Heart left ventricle (tissue), 16 donors: Measurements from ENCODE around the gene PCNX1. TPM values are rescaled to one million over a fixed set of nuclear protein-coding genes. Genes with fewer than 3 reads are reported as not detected.
"Not testable (repeated sequence)": the region's sequence is repeated elsewhere in the genome, so short reads cannot be mapped to it uniquely, and the experiment has no call there.

Source experiments
- ATAC-seq, 4 donors: fragments of 200-7000 bp; cut with Tn5 transposase; one replicate each; pipeline ENCODE4 v1.9.1; 2020 to 2022; ENCODE audit warnings: moderate library complexity in 4 of 4, mild to moderate bottlenecking in 3 of 4, moderate number of reproducible peaks in 1 of 4
- DNase-seq, 5 donors: peaks; one replicate each; pipeline ENCODE4 v3.0.0-alpha.2; 2020
- H3K27ac ChIP-seq, 12 donors: fragments of 200-600 bp; sonication (generic) in 4 of 12; one replicate each; pipeline versions ENCODE4 v1.5.0 to v1.8.0; 2016 to 2022; ENCODE audit warnings: mild to moderate bottlenecking in 2 of 12
- H3K27me3 ChIP-seq, 9 donors: fragments of 200-600 bp; sonication (generic) in 2 of 9; one replicate each; pipeline versions ENCODE4 v1.5.1 to v1.8.0; 2016 to 2022; ENCODE audit warnings: mild to moderate bottlenecking in 3 of 9
- H3K36me3 ChIP-seq, 9 donors: fragments of 200-600 bp; sonication (generic) in 2 of 9; one replicate each; pipeline versions ENCODE4 v1.5.0 to v1.8.0; 2018 to 2022; ENCODE audit warnings: mild to moderate bottlenecking in 2 of 9
- H3K4me1 ChIP-seq, 12 donors: fragments of 200-600 bp; sonication (generic) in 4 of 12; one replicate each; pipeline versions ENCODE4 v1.5.0 to v1.8.0; 2016 to 2022; ENCODE audit warnings: mild to moderate bottlenecking in 3 of 12
- H3K4me3 ChIP-seq, 12 donors: fragments of 200-600 bp; sonication (generic) in 4 of 12; one replicate each; pipeline versions ENCODE4 v1.5.0 to v1.8.0; 2017 to 2022; ENCODE audit warnings: mild to moderate bottlenecking in 9 of 12, moderate library complexity in 4 of 12
- H3K9me3 ChIP-seq, 12 donors: fragments of 200-600 bp; sonication (generic) in 4 of 12; one replicate each; pipeline versions ENCODE4 v1.5.0 to v1.8.0; 2016 to 2022; ENCODE audit warnings: mild to moderate bottlenecking in 1 of 12
- POLR2A ChIP-seq, 2 donors: fragments of 450-650 bp; IDR thresholded peaks; one replicate each; pipeline ENCODE4 v1.6.1; 2017; ENCODE audit warnings: antibody characterized with exemption in 2 of 2, mild to moderate bottlenecking in 2 of 2, moderate library complexity in 2 of 2
- WGBS, 4 donors: extraction: QIAGEN DNeasy Blood & Tissue Kit in 2 of 4; methylation state at CpG; one replicate each; pipeline versions ENCODE4 v1.1.5 to v1.1.7; 2013 to 2018; 5-methylcytosine and 5-hydroxymethylcytosine counted together
- intact Hi-C, 10 donors: fragments of 100-400 bp; cut with DNase I; formaldehyde crosslinking; loops; one replicate each; pipeline versions ENCODE4 v1.11.1 to v1.14.2; 2022
- polyA plus RNA-seq, 2 donors: library from polyadenylated mRNA; stranded (reverse); fragments of 200-250 nt; gene quantifications; one replicate each; pipeline ENCODE4 v1.2.3, GENCODE V29; 2013
- total RNA-seq, 9 donors: library from RNA; depleted of rRNA in 2 of 9; stranded (reverse); fragments of >200 nt in 2 of 9; fragmentation: NEBNext Ultra II Directional in 3 of 9; extraction: Animal tissue kit (Norgen Biotek cat#: 25700) in 3 of 9; gene quantifications; one replicate each; pipeline versions ENCODE4 v1.1.0 to v1.2.4, GENCODE V29; 2016 to 2023
- TF ChIP-seq, protein P1 (sequence below), 12 donors: fragments of 200-600 bp; sonication (generic) in 4 of 12; IDR thresholded peaks; one replicate each; pipeline versions ENCODE4 v1.5.0 to v1.8.0; 2018 to 2022; ENCODE audit warnings: antibody characterized with exemption in 12 of 12, mild to moderate bottlenecking in 5 of 12
- donor health status: ischemic (EF 13 %, LVEDD 7.1; RV severe dilation, severe dysfunction).
- donor health status: healthy with polysubstance abuse.
- donor health status: DM: no; HTN: yes; CAD: no.
- donor health status: DM: no; HTN: no; CAD: no.
- donor health status: ischemic (EF 25% LVEDD 6.9; RV normal size, moderate dysfunction).
- donor health status: ischemic (EF 25% LVEDD 5.7; RV mildly dilated, moderate dysfunction).
- donor health status: healthy.
- donor health status: DM: yes; HTN: yes; CAD: no.
- donor health status: ischemic (EF 35%, LVEDD 5.7; RV mildly dilated, moderate dysfunction).
- donor health status: nonischemic (EF 11% LVEDD 7.7; RV severe dilation, severe dysfunction).
- donor health status: DM: yes; HTN: yes; CAD: no.
- donor health status: PGD.
- donor health status: ischemic (EF 29% LVEDD 5.4; RV normal size, mild dysfunction).
- donor health status: nonischemic (EF 23%, LVEDD 6.1; RV moderate dilation, normal function).

PCNX1 gene
- total and polyA plus RNA-seq, 11 donors = 6.1 to 64.7 (median 52.7) TPM

GRCh38 chr14:70871001-70871400 is 36.3 kb upstream of the PCNX1 start:
- ATAC-seq (no peak), DNase-seq (no peak)
- Histone ChIP-seq H3K27me3 (no peaks in the 10 kb centered on the region), H3K27ac (no peak overlapping the region), H3K4me1 (peaks cover 0 to 10% (median 0%) of the 10 kb centered on the region in 12 donors), H3K9me3 (peaks cover 0 to 27% (median 9%) of the 10 kb centered on the region in 12 donors), H3K4me3 (no peak overlapping the region), H3K36me3 (no peaks in the 10 kb centered on the region)
- TF ChIP-seq, protein P1, sequence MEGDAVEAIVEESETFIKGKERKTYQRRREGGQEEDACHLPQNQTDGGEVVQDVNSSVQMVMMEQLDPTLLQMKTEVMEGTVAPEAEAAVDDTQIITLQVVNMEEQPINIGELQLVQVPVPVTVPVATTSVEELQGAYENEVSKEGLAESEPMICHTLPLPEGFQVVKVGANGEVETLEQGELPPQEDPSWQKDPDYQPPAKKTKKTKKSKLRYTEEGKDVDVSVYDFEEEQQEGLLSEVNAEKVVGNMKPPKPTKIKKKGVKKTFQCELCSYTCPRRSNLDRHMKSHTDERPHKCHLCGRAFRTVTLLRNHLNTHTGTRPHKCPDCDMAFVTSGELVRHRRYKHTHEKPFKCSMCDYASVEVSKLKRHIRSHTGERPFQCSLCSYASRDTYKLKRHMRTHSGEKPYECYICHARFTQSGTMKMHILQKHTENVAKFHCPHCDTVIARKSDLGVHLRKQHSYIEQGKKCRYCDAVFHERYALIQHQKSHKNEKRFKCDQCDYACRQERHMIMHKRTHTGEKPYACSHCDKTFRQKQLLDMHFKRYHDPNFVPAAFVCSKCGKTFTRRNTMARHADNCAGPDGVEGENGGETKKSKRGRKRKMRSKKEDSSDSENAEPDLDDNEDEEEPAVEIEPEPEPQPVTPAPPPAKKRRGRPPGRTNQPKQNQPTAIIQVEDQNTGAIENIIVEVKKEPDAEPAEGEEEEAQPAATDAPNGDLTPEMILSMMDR (IDR thresholded peaks at IDR 0.05) = no peak
- WGBS, 4 donors = 94 to 100% (median 98%) methylated on average over 1 of the region's 1 CpG
- intact Hi-C loops = no loop called here

- H3K9me3 ChIP-seq = peaks cover 0 to 22% (median 9%) of the 10 kb centered on the region in 12 donors
- H3K27ac ChIP-seq = peak overlapping the region in 1 of 12 donors; percentile 59
- ATAC-seq (no peak), DNase-seq (no peak)
- intact Hi-C loops = no loop called here
- H3K4me3 ChIP-seq = no peak overlapping the region
- H3K36me3 ChIP-seq = no peaks in the 10 kb centered on the region
- peaks cover 0 to 10% (median 0%) of the 10 kb centered on the region in 12 donors for H3K4me1 ChIP-seq
- no peaks in the 10 kb centered on the region for H3K27me3 ChIP-seq
- 79 to 85% (median 81%) methylated on average over 10 of the region's 10 CpGs for WGBS, 4 donors
- TF ChIP-seq, protein P1 (IDR thresholded peaks at IDR 0.05) = no peak
- no peak for TF ChIP-seq POLR2A (IDR thresholded peaks at IDR 0.05)
Measured at GRCh38 chr14:70871863-70872677, 35.2 kb upstream of the PCNX1 start.

DNA sequence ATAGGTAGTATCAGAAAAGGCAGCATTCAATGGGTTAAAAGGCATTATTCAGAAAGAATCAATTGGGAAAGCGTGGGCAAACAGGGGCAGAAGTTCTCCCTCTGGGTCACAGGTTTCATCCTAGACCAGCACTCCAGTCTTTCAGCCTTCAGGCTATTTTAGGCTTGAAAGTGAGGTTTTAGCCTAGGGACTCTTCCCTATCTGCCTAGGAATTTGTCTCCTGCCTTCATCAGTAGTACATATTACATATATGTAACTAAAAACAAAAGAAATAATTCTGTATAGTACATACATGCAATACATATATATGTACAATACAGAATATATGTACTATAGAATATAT is 34.6 kb upstream of the PCNX1 start:
- ATAC-seq = no peak
- H3K4me3 ChIP-seq = no peak overlapping the region
- intact Hi-C loops = no loop called here
- TF ChIP-seq, protein P1 (IDR thresholded peaks at IDR 0.05) = no peak
- no peak for TF ChIP-seq POLR2A (IDR thresholded peaks at IDR 0.05)
- peaks cover 0 to 22% (median 9%) of the 10 kb centered on the region in 12 donors for H3K9me3 ChIP-seq
- no peak for DNase-seq
- peak overlapping the region in 1 of 12 donors; percentile 59 for H3K27ac ChIP-seq
- 79 to 98% (median 87%) methylated on average over 1 of the region's 1 CpG for WGBS, 4 donors
- no peaks in the 10 kb centered on the region for H3K36me3 ChIP-seq
- H3K4me1 ChIP-seq = peaks cover 0 to 10% (median 0%) of the 10 kb centered on the region in 12 donors
- H3K27me3 ChIP-seq = no peaks in the 10 kb centered on the region

- Histone ChIP-seq H3K36me3 (no peaks in the 10 kb centered on the region), H3K4me1 (peaks cover 0 to 10% (median 0%) of the 10 kb centered on the region in 12 donors), H3K27me3 (no peaks in the 10 kb centered on the region), H3K4me3 (no peak overlapping the region), H3K9me3 (peaks cover 0 to 22% (median 9%) of the 10 kb centered on the region in 12 donors), H3K27ac (no peak overlapping the region)
- intact Hi-C loops = no loop called here
- WGBS, 4 donors = 66 to 84% (median 79%) methylated on average over 4 of the region's 4 CpGs
- DNase-seq (no peak), ATAC-seq (no peak)
- TF ChIP-seq POLR2A (IDR thresholded peaks at IDR 0.05) = no peak
- TF ChIP-seq, protein P1 (IDR thresholded peaks at IDR 0.05) = peak in 1 of 12 donors; percentile 7
Measured at GRCh38 chr14:70873627-70874026, 33.6 kb upstream of the PCNX1 start.

GRCh38 chr14:70875811-70876460 is 31.3 kb upstream of the PCNX1 start:
- H3K36me3 ChIP-seq, ATAC-seq, intact Hi-C loops, H3K4me3 ChIP-seq, DNase-seq, H3K27me3 ChIP-seq, H3K4me1 ChIP-seq, H3K27ac ChIP-seq: not testable (repeated sequence)
- 72 to 77% (median 76%) methylated on average over 6 of the region's 6 CpGs for WGBS, 4 donors
- H3K9me3 ChIP-seq = peaks cover 0 to 16% (median 4%) of the 10 kb centered on the region in 12 donors
